ENCODE measurements around the gene MEG3. TPM values are rescaled to one million over a fixed set of nuclear protein-coding genes. Genes with fewer than 3 reads are reported as not detected.

Gene MEG3
- total and polyA plus RNA-seq, 2 of the 8 experiments (the other 6 are each of a cell fraction or from before 2014, with no cell fraction given), result 0.17 to 1.1 TPM

- Histone ChIP-seq H4K8ac (ENCODE audit: extremely low read depth, insufficient read depth, low read length) (no peak overlapping the region), H3K79me1 (ENCODE audit: low read depth, low read length) (no peaks in the 10 kb centered on the region), H3K23me2 (ENCODE audit: low read depth, low read length) (no peaks in the 10 kb centered on the region), H4K5ac (ENCODE audit: insufficient read length, low read depth, low read length) (no peak overlapping the region), H3K4me1 (replicated peaks in 1 of 4; ENCODE audit: control insufficient read depth in 3 of 4, insufficient read depth in 4 of 4, low read length in 3 of 4) (no peaks in the 10 kb centered on the region), H2BK15ac (ENCODE audit: low read length) (no peak overlapping the region), H2BK20ac (ENCODE audit: low read length) (no peak overlapping the region), H3K56ac (replicated peaks; ENCODE audit: insufficient read length, low read depth, low read length) (no peak overlapping the region), H2BK12ac (ENCODE audit: low read depth, low read length) (no peak overlapping the region), H2BK120ac (replicated peaks; ENCODE audit: low read depth, low read length) (no peak overlapping the region), H3K9ac (replicated peaks in 1 of 4; ENCODE audit: extremely low read depth in 1 of 4, low read depth in 3 of 4, low read length in 3 of 4) (no peak overlapping the region), H3K23ac (ENCODE audit: insufficient read length) (no peak overlapping the region), H2AFZ (ENCODE audit: low read length) (no peak overlapping the region), H3K27ac (ENCODE audit: low read depth, low read length) (no peak overlapping the region), H3K4ac (replicated peaks; ENCODE audit: insufficient read length, low read depth, low read length) (no peak overlapping the region), H3K18ac (ENCODE audit: extremely low read depth, low read length) (no peak overlapping the region), H3K4me2 (ENCODE audit: insufficient read depth in 1 of 2, low read depth in 2 of 2, low read length in 2 of 2) (no peak overlapping the region), H3K36me3 (ENCODE audit: control insufficient read depth in 2 of 4, insufficient read depth in 4 of 4, low read length in 3 of 4) (no peaks in the 10 kb centered on the region), H2BK5ac (ENCODE audit: low read depth, low read length) (no peak overlapping the region), H3K4me3 (ENCODE audit: extremely low read depth in 1 of 4, insufficient read depth in 2 of 4, low read depth in 3 of 4, low read length in 4 of 4) (no peak overlapping the region), H4K91ac (replicated peaks; ENCODE audit: insufficient read length, low read length) (no peak overlapping the region), H3K27me3 (replicated peaks in 1 of 4; ENCODE audit: control insufficient read depth in 3 of 4, extremely low read depth in 1 of 4, insufficient read depth in 3 of 4, low read length in 3 of 4) (no peaks in the 10 kb centered on the region), H3K79me2 (ENCODE audit: control insufficient read depth in 1 of 2, insufficient read depth in 2 of 2, low read length in 2 of 2) (no peaks in the 10 kb centered on the region), H4K20me1 (replicated peaks in 1 of 2; ENCODE audit: control insufficient read depth in 1 of 2, insufficient read depth in 2 of 2, low read length in 2 of 2) (no peaks in the 10 kb centered on the region), H3K9me3 (ENCODE audit: insufficient read depth in 2 of 2, low read depth in 1 of 2, low read length in 1 of 2) (no peaks in the 10 kb centered on the region), H3K14ac (ENCODE audit: insufficient read length) (no peak overlapping the region), H2AK5ac (ENCODE audit: low read depth, low read length) (no peak overlapping the region)
- DNase-seq (ENCODE audit: low read depth in 1 of 2, low spot score in 2 of 2) (no peak), FAIRE-seq (no peak)
- WGBS, 2 experiments (ENCODE audit: extremely low coverage in 1 of 2, insufficient coverage in 1 of 2, insufficient read length in 1 of 2, insufficient replicate concordance in 2 of 2, low coverage in 1 of 2, low lambda C conversion rate in 2 of 2, missing lambda C conversion rate in 1 of 2), result 85% methylated on average over 11 of the region's 11 CpGs; no CpG with 5 or more reads in 1 of the 2 experiments
- CTCF ChIA-PET (ENCODE audit: partially characterized antibody), result no interaction called here
- POLR2A ChIA-PET (ENCODE audit: partially characterized antibody), result no interaction called here
- TF ChIP-seq TBP (IDR thresholded peaks at IDR 0.05; ENCODE audit: low read depth, low read length) (no peak), HDAC6 (IDR thresholded peaks at IDR 0.05; ENCODE audit: low read depth, low read length) (no peak), YY1 (IDR thresholded peaks at IDR 0.05; ENCODE audit: low read depth, low read length) (no peak)
Measured at GRCh38 chr14:100784523-100785337, 41.2 kb upstream of the MEG3 start.

All from H1 (cell line).